HCT116 (cell line): ENCODE measurements around the gene ALX4. TPM values are rescaled to one million over a fixed set of nuclear protein-coding genes. Genes with fewer than 3 reads are reported as not detected.

Experiments
- ATAC-seq: fragments of 200-7000 bp; cut with Tn5 transposase; 2 replicates; pipeline ENCODE4 v1.9.1; 2020; ENCODE audit warnings: mild to moderate bottlenecking, moderate library complexity
- BruUV-seq: library from RNA; stranded (reverse); fragments of 400-500 nt; replicated peaks from 2 replicates; lab custom pipeline; 2021; lab: Mats Ljungman, UMichigan
- CTCF ChIA-PET: fragments of 300-600 bp; sonication (Branson Sonifier 250); formaldehyde crosslinking; loops from one replicate; lab custom pipeline; 2021; ENCODE audit warnings: antibody characterized with exemption; lab: Charles Lee
- POLR2A ChIA-PET: fragments of 300-600, 350-600 bp; sonication (Branson Sonifier 250); formaldehyde crosslinking; loops from one replicate; lab custom pipeline; 2021; ENCODE audit warnings: antibody characterized with exemption; lab: Charles Lee
- RAD21 ChIA-PET, 2 experiments: fragments of 300-600 bp; sonication (Branson Sonifier 250); formaldehyde crosslinking; loops; one replicate each; lab custom pipeline; 2023; ENCODE audit warnings: low total read pairs in 2 of 2; ENCODE audit not compliant: uncharacterized antibody in 2 of 2, unreplicated experiment in 2 of 2, low non-redundant PET in 1 of 2; lab: Charles Lee
- DNase-seq: peaks from one replicate; pipeline ENCODE4 v3.0.0-alpha.2; 2010; ENCODE audit warnings: low read depth, low spot score
- H2AFZ ChIP-seq: fragments of 200-600 bp; shearing (Covaris generic), sonication (generic); 2 replicates; pipeline ENCODE4 v1.6.1; 2017; ENCODE audit warnings: low read depth, mixed run types, mixed read lengths, antibody characterized with exemption, low read length; ENCODE audit not compliant: poor library complexity, severe bottlenecking
- H3K27ac ChIP-seq: 2 replicates; pipeline ENCODE4 v1.5.1; 2012; ENCODE audit warnings: low read depth, low read length
- H3K27me3 ChIP-seq: fragments of 200-600 bp; sonication (generic); 2 replicates; pipeline ENCODE4 v1.6.1; 2016; ENCODE audit warnings: mixed run types, low read length, mixed read lengths; ENCODE audit not compliant: insufficient read depth
- H3K36me3 ChIP-seq, 2 experiments: fragments of 200-500 bp in 1 of 2; fragments of 200-600 bp in 1 of 2; sonication (Bioruptor generic) in 1 of 2; sonication (generic) in 1 of 2; 2 replicates each; pipeline versions ENCODE4 v1.5.1 to v1.6.1; 2014 to 2016; ENCODE audit warnings: low read length in 2 of 2, inconsistent platforms in 1 of 2, mixed read lengths in 1 of 2, mixed run types in 1 of 2; ENCODE audit not compliant: insufficient read depth in 2 of 2, control insufficient read depth in 1 of 2
- H3K4me1 ChIP-seq, 2 experiments: fragments of 200-600 bp in 1 of 2; sonication (generic) in 1 of 2; 2 replicates each; pipeline versions ENCODE4 v1.5.1 to v1.6.1; 2012 to 2017; ENCODE audit warnings: low read length in 2 of 2, inconsistent platforms in 1 of 2, mild to moderate bottlenecking in 1 of 2, mixed read lengths in 1 of 2, mixed run types in 1 of 2, moderate library complexity in 1 of 2; ENCODE audit not compliant: insufficient read depth in 2 of 2, control insufficient read depth in 1 of 2
- H3K4me2 ChIP-seq: fragments of 200-600 bp; sonication (generic); 2 replicates; pipeline ENCODE4 v1.6.1; 2017; ENCODE audit warnings: mixed run types, low read length, mixed read lengths
- H3K4me3 ChIP-seq, 2 experiments: fragments of 200-600 bp in 1 of 2; sonication (generic) in 1 of 2; replicated peaks in 1 of 2; 2 replicates each; pipeline ENCODE4 v1.5.1; 2011 to 2016; ENCODE audit warnings: low read length in 2 of 2, control low read depth in 1 of 2, low read depth in 1 of 2, mild to moderate bottlenecking in 1 of 2, mixed read lengths in 1 of 2, mixed run types in 1 of 2
- H3K79me2 ChIP-seq: fragments of 200-600 bp; sonication (generic); 2 replicates; pipeline ENCODE4 v1.6.1; 2017; ENCODE audit warnings: mild to moderate bottlenecking, mixed run types, low read length, moderate library complexity, mixed read lengths; ENCODE audit not compliant: insufficient read depth
- H3K9ac ChIP-seq: fragments of 200-600 bp; sonication (generic); 2 replicates; pipeline ENCODE4 v1.6.1; 2016; ENCODE audit warnings: low read length, mixed read lengths
- H3K9me2 ChIP-seq: fragments of 200-600 bp; sonication (generic), shearing (Covaris generic); 2 replicates; pipeline ENCODE4 v1.6.1; 2017; ENCODE audit warnings: mixed run types, mild to moderate bottlenecking, moderate library complexity; ENCODE audit not compliant: insufficient read depth
- H3K9me3 ChIP-seq, 2 experiments: fragments of 200-500 bp in 1 of 2; fragments of 200-600 bp in 1 of 2; sonication (Bioruptor generic) in 1 of 2; sonication (generic) in 1 of 2; 2 replicates each; pipeline ENCODE4 v1.6.1; 2014 to 2017; ENCODE audit warnings: low read length in 2 of 2, mixed read lengths in 2 of 2, inconsistent platforms in 1 of 2, low read depth in 1 of 2, mild to moderate bottlenecking in 1 of 2, mixed run types in 1 of 2, moderate library complexity in 1 of 2; ENCODE audit not compliant: control insufficient read depth in 1 of 2, insufficient read depth in 1 of 2
- H4K20me1 ChIP-seq: fragments of 200-600 bp; sonication (generic), shearing (Covaris generic); 2 replicates; pipeline ENCODE4 v1.6.1; 2017; ENCODE audit warnings: mixed run types, mild to moderate bottlenecking, moderate library complexity; ENCODE audit not compliant: insufficient read depth
- CBX3 ChIP-seq: IDR thresholded peaks from 2 replicates; pipeline ENCODE4 v1.6.1; 2012; ENCODE audit warnings: low read depth
- EGR1 ChIP-seq: IDR thresholded peaks from 2 replicates; pipeline ENCODE4 v1.6.1; 2012; ENCODE audit warnings: low read depth
- ELF1 ChIP-seq: IDR thresholded peaks from 2 replicates; pipeline ENCODE4 v1.6.1; 2012; ENCODE audit warnings: low read depth, borderline replicate concordance
- EZH2 ChIP-seq: fragments of 200-600 bp; sonication (generic); IDR thresholded peaks from 2 replicates; pipeline ENCODE4 v1.6.1; 2017; ENCODE audit warnings: antibody characterized with exemption, mixed run types
- EZH2phosphoT487 ChIP-seq: fragments of 200-600 bp; IDR thresholded peaks from 2 replicates; pipeline ENCODE4 v1.6.1; 2018; ENCODE audit warnings: antibody characterized with exemption, borderline replicate concordance
- FOSL1 ChIP-seq: IDR thresholded peaks from 2 replicates; pipeline ENCODE4 v1.6.1; 2012; ENCODE audit warnings: low read depth
- JUND ChIP-seq: IDR thresholded peaks from 2 replicates; pipeline ENCODE4 v1.6.1; 2012
- RAD21 ChIP-seq: IDR thresholded peaks from 2 replicates; pipeline ENCODE4 v1.6.1; 2012; ENCODE audit warnings: low read depth, mild to moderate bottlenecking
- SIN3A ChIP-seq: IDR thresholded peaks from 2 replicates; pipeline ENCODE4 v1.6.1; 2012; ENCODE audit warnings: low read depth
- SP1 ChIP-seq: IDR thresholded peaks from 2 replicates; pipeline ENCODE4 v1.6.1; 2012; ENCODE audit warnings: low read depth
- SRF ChIP-seq: IDR thresholded peaks from 2 replicates; pipeline ENCODE4 v1.6.1; 2012; ENCODE audit warnings: low read depth
- TCF7L2 ChIP-seq: IDR thresholded peaks from 2 replicates; pipeline ENCODE4 v1.7.0; 2011; ENCODE audit warnings: borderline replicate concordance, inconsistent platforms; ENCODE audit not compliant: insufficient read depth, insufficient read length; ENCODE audit errors: extremely low read depth
- ZNF274 ChIP-seq: fragments of 200-500 bp; sonication (Bioruptor generic); IDR thresholded peaks from 2 replicates; pipeline ENCODE4 v1.6.1; 2014; ENCODE audit warnings: mild to moderate bottlenecking, low read depth, low read length, inconsistent platforms
- intact Hi-C: fragments of 100-400 bp; cut with micrococcal nuclease; formaldehyde crosslinking; loops from 2 replicates; pipeline ENCODE4 v1.10.0; 2022
- total RNA-seq: library from RNA; stranded (reverse); gene quantifications from one replicate; pipeline ENCODE4 v1.2.1, GENCODE V29; 2021; ENCODE audit not compliant: unreplicated experiment
- TF ChIP-seq, protein P1 (sequence below), 3 experiments: fragments of 200-600 bp in 1 of 3; sonication (generic) in 1 of 3; IDR thresholded peaks in 2 of 3; conservative IDR thresholded peaks in 1 of 3; 2 replicates each; pipeline ENCODE4 v1.5.1; 2012 to 2017; ENCODE audit warnings: low read depth in 2 of 3, low read length in 2 of 3, antibody characterized with exemption in 1 of 3, borderline replicate concordance in 1 of 3, control low read depth in 1 of 3, mild to moderate bottlenecking in 1 of 3, mixed read lengths in 1 of 3, mixed run types in 1 of 3, moderate library complexity in 1 of 3; ENCODE audit not compliant: insufficient read depth in 1 of 3
- TF ChIP-seq, protein P2 (sequence below): IDR thresholded peaks from 2 replicates; pipeline ENCODE4 v1.6.1; 2011; ENCODE audit warnings: mild to moderate bottlenecking, low read length, moderate library complexity; ENCODE audit not compliant: insufficient replicate concordance; ENCODE audit errors: extremely low read depth
- TF ChIP-seq, protein P3 (sequence below): IDR thresholded peaks from 2 replicates; pipeline ENCODE4 v1.6.1; 2012

Gene ALX4
- total RNA-seq, 1 experiment from 2014 or later, result not detected

DNA sequence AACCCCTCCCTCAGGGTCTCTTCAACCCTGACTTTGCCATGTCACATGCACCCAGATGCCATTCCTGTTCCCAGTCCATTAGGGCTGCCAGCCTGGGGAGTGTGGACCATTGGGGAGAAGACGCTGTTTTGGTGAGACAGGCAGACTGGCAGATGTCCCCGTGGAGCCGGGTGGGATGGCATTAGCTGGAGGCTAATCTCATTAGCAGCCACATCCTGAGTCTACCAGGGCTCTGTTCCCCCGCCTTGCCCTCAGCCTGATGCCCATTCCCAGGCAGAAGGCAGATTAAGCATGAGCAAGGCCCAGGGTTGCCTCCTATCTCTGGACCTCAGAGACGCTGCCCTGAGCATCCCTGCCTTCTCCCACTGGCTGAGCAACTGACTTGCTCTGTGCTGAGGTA, 46.4 kb upstream of the ALX4 start:
- ChIA-PET POLR2A (no interaction called here), RAD21 (no interaction called here), CTCF (no interaction called here)
- no peak for ATAC-seq
- TF ChIP-seq ZNF274 (no peak), ELF1 (no peak), EZH2phosphoT487 (no peak), EGR1 (no peak), EZH2 (no peak), JUND (no peak), SP1 (no peak), TCF7L2 (no peak), CBX3 (no peak), RAD21 (no peak), FOSL1 (no peak), SRF (no peak), SIN3A (no peak)
- TF ChIP-seq, protein P1, sequence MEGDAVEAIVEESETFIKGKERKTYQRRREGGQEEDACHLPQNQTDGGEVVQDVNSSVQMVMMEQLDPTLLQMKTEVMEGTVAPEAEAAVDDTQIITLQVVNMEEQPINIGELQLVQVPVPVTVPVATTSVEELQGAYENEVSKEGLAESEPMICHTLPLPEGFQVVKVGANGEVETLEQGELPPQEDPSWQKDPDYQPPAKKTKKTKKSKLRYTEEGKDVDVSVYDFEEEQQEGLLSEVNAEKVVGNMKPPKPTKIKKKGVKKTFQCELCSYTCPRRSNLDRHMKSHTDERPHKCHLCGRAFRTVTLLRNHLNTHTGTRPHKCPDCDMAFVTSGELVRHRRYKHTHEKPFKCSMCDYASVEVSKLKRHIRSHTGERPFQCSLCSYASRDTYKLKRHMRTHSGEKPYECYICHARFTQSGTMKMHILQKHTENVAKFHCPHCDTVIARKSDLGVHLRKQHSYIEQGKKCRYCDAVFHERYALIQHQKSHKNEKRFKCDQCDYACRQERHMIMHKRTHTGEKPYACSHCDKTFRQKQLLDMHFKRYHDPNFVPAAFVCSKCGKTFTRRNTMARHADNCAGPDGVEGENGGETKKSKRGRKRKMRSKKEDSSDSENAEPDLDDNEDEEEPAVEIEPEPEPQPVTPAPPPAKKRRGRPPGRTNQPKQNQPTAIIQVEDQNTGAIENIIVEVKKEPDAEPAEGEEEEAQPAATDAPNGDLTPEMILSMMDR (IDR thresholded peaks at IDR 0.05 in 2 of 3, conservative IDR thresholded peaks at IDR 0.05 in 1 of 3; ENCODE audit: borderline replicate concordance in 1 of 3, insufficient read depth in 1 of 3, low read depth in 2 of 3, low read length in 2 of 3), result no peak
- TF ChIP-seq, protein P2, sequence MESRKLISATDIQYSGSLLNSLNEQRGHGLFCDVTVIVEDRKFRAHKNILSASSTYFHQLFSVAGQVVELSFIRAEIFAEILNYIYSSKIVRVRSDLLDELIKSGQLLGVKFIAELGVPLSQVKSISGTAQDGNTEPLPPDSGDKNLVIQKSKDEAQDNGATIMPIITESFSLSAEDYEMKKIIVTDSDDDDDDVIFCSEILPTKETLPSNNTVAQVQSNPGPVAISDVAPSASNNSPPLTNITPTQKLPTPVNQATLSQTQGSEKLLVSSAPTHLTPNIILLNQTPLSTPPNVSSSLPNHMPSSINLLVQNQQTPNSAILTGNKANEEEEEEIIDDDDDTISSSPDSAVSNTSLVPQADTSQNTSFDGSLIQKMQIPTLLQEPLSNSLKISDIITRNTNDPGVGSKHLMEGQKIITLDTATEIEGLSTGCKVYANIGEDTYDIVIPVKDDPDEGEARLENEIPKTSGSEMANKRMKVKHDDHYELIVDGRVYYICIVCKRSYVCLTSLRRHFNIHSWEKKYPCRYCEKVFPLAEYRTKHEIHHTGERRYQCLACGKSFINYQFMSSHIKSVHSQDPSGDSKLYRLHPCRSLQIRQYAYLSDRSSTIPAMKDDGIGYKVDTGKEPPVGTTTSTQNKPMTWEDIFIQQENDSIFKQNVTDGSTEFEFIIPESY, result no peak
- TF ChIP-seq, protein P3, sequence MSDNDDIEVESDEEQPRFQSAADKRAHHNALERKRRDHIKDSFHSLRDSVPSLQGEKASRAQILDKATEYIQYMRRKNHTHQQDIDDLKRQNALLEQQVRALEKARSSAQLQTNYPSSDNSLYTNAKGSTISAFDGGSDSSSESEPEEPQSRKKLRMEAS, result no peak
- Histone ChIP-seq H3K9me2 (no peaks in the 10 kb centered on the region), H3K79me2 (no peaks in the 10 kb centered on the region), H3K9ac (no peak overlapping the region), H3K4me1 (peaks cover 0 to 14% of the 10 kb centered on the region in 2 experiments; a peak in 2 of 4 replicates), H2AFZ (no peak overlapping the region), H3K27ac (no peak overlapping the region), H3K4me2 (no peak overlapping the region), H3K36me3 (no peaks in the 10 kb centered on the region), H3K27me3 (0 out of 2 replicates have a peak, but pooled peaks cover 4% of the 10 kb centered on the region), H3K9me3 (no peaks in the 10 kb centered on the region), H4K20me1 (no peaks in the 10 kb centered on the region), H3K4me3 (no peak overlapping the region)
- no TSS peak for BruUV-seq
- intact Hi-C loops, result no loop called here
- DNase-seq, result no peak
